K562 (cell line): ENCODE measurements around the gene NDUFA6. TPM values are rescaled to one million over a fixed set of nuclear protein-coding genes. Genes with fewer than 3 reads are reported as not detected.

Experiments
- C11orf30 ChIP-seq: fragments of 450-650 bp; IDR thresholded peaks from 2 replicates; pipeline ENCODE4 v1.6.1; 2016; ENCODE audit warnings: low read depth, mild to moderate bottlenecking
- CXXC5 ChIP-seq: fragments of 250-450 bp; sonication (Bioruptor Pico); IDR thresholded peaks from 2 replicates; pipeline ENCODE4 v1.8.0; 2022; ENCODE audit warnings: inconsistent platforms, mild to moderate bottlenecking, moderate library complexity
- DIDO1 ChIP-seq: fragments of 450-650 bp; IDR thresholded peaks from 2 replicates; pipeline ENCODE4 v1.6.1; 2016; ENCODE audit warnings: low read depth, missing biosample characterization, missing genetic modification characterization
- E2F6 ChIP-seq, 2 experiments: IDR thresholded peaks; 2 replicates each; pipeline ENCODE4 v1.6.1; 2011; ENCODE audit warnings: borderline replicate concordance in 1 of 2, control low read depth in 1 of 2, low read depth in 1 of 2, low read length in 1 of 2, mild to moderate bottlenecking in 1 of 2, mixed read lengths in 1 of 2, moderate library complexity in 1 of 2; ENCODE audit not compliant: insufficient read depth in 1 of 2, insufficient read length in 1 of 2, poor library complexity in 1 of 2, severe bottlenecking in 1 of 2; ENCODE audit errors: extremely low read depth in 1 of 2
- ERF ChIP-seq: fragments of 450-650 bp; formaldehyde crosslinking; IDR thresholded peaks from 2 replicates; pipeline ENCODE4 v1.4.0; 2020; ENCODE audit warnings: mild to moderate bottlenecking, mixed read lengths
- FOSL1 ChIP-seq: fragments of 200-800 bp; sonication (Bioruptor generic); conservative IDR thresholded peaks from 2 replicates; pipeline ENCODE4 v1.6.1; 2016; ENCODE audit warnings: missing genetic modification characterization, missing compliant biosample characterization
- MYBL2 ChIP-seq, 2 experiments: fragments of 450-650 bp in 1 of 2; sonication (generic) in 1 of 2; formaldehyde crosslinking in 1 of 2; IDR thresholded peaks; 2 replicates each; pipeline versions ENCODE4 v1.6.1 to v1.8.1; 2017 to 2022; ENCODE audit warnings: borderline replicate concordance in 1 of 2, inconsistent platforms in 1 of 2, low read depth in 1 of 2, mild to moderate bottlenecking in 1 of 2, missing genetic modification reagents in 1 of 2, moderate library complexity in 1 of 2
- NFRKB ChIP-seq: fragments of 450-650 bp; IDR thresholded peaks from 2 replicates; pipeline ENCODE4 v1.6.1; 2016; ENCODE audit warnings: low read depth
- NONO ChIP-seq, 2 experiments: fragments of 200-400 bp in 1 of 2; fragments of 450-650 bp in 1 of 2; formaldehyde crosslinking in 1 of 2; IDR thresholded peaks; 2 replicates each; pipeline ENCODE4 v1.6.1; 2017; ENCODE audit warnings: low read depth in 2 of 2, mild to moderate bottlenecking in 2 of 2, moderate library complexity in 2 of 2, low read length in 1 of 2
- RB1 ChIP-seq: fragments of 450-650 bp; IDR thresholded peaks from 2 replicates; pipeline ENCODE4 v1.6.1; 2017; ENCODE audit warnings: low read depth, mild to moderate bottlenecking
- RFX1 ChIP-seq: fragments of 450-650 bp; IDR thresholded peaks from 2 replicates; pipeline ENCODE4 v1.6.1; 2016; ENCODE audit warnings: mild to moderate bottlenecking, moderate library complexity
- RNF2 ChIP-seq: sonication (generic); IDR thresholded peaks from 2 replicates; pipeline ENCODE4 v1.6.1; 2016
- SRSF1 ChIP-seq: fragments of 200-400 bp; formaldehyde crosslinking; IDR thresholded peaks from 2 replicates; pipeline ENCODE4 v1.6.1; 2017; ENCODE audit warnings: mild to moderate bottlenecking, low read depth, low read length, moderate library complexity
- TEAD1 ChIP-seq, 2 experiments: fragments of 450-650 bp in 1 of 2; sonication (generic) in 1 of 2; formaldehyde crosslinking; IDR thresholded peaks; 2 replicates each; pipeline versions ENCODE4 v1.4.0 to v1.8.0; 2020 to 2022; ENCODE audit warnings: mild to moderate bottlenecking in 2 of 2, missing genetic modification reagents in 1 of 2
- UBTF ChIP-seq, 2 experiments: IDR thresholded peaks; 2 replicates each; pipeline ENCODE4 v1.6.1; 2012; ENCODE audit warnings: improper control_type of control experiment in 2 of 2, low read depth in 2 of 2, low read length in 2 of 2, borderline replicate concordance in 1 of 2
- ZBTB9 ChIP-seq: fragments of 450-650 bp; formaldehyde crosslinking; IDR thresholded peaks from 2 replicates; pipeline ENCODE4 v1.4.0; 2020; ENCODE audit warnings: mild to moderate bottlenecking, moderate library complexity
- ZNF239 ChIP-seq: fragments of 250-450 bp; sonication (Bioruptor Pico); IDR thresholded peaks from 2 replicates; pipeline ENCODE4 v1.4.0; 2020; ENCODE audit warnings: mild to moderate bottlenecking
- ZNF41 ChIP-seq: fragments of 250-450 bp; sonication (Bioruptor Pico); conservative IDR thresholded peaks from 2 replicates; pipeline ENCODE4 v1.4.0; 2020; ENCODE audit warnings: mild to moderate bottlenecking
- polyA plus RNA-seq, 8 experiments: library from polyadenylated mRNA; depleted of rRNA in 4 of 8; stranded (reverse) in 5 of 8; unstranded in 3 of 8; fragments of >200 nt; fragmentation: Nextera tagmentation in 2 of 8; fragmentation: Illumina TruSeq in 1 of 8; extraction: Ambion mirVana in 2 of 8; extraction: Trizol in 1 of 8; gene quantifications; 2 replicates each; pipeline versions ENCODE4 v1.2.1 to v1.2.3, GENCODE V29; 2011 to 2014; ENCODE audit warnings: inconsistent platforms in 1 of 8, missing spikeins in 1 of 8
- total RNA-seq, 7 experiments: library from RNA; depleted of rRNA in 6 of 7; stranded (reverse); fragments of >200 nt in 6 of 7; fragmentation: Illumina TruSeq in 2 of 7; extraction: Trizol in 2 of 7; gene quantifications; 2 replicates each; pipeline versions ENCODE4 v1.2.1 to v1.2.3, GENCODE V29; 2011 to 2021; ENCODE audit warnings: low replicate concordance in 1 of 7
- TF ChIP-seq, protein P1 (sequence below), 2 experiments: fragments of 200-800 bp in 1 of 2; sonication (Bioruptor generic) in 1 of 2; sonication (generic) in 1 of 2; formaldehyde crosslinking in 1 of 2; IDR thresholded peaks in 1 of 2; conservative IDR thresholded peaks in 1 of 2; 2 replicates each; pipeline versions ENCODE4 v1.5.0 to v1.6.1; 2016 to 2020; ENCODE audit warnings: missing compliant biosample characterization in 1 of 2, missing genetic modification characterization in 1 of 2, missing genetic modification reagents in 1 of 2

Gene NDUFA6
- total and polyA plus RNA-seq, 9 of the 15 experiments (the other 6 are each of a cell fraction or from before 2014, with no cell fraction given) = 90.0 to 474 (median 128) TPM

GRCh38 chr22:42079319-42080251 lies 11.0 kb downstream of the NDUFA6 start, which contains the start of gene SMDT1 (continued):
- no peak for TF ChIP-seq MYBL2 (IDR thresholded peaks at IDR 0.05; ENCODE audit: low read depth)
- TF ChIP-seq MYBL2 (CRISPR knock-in tag; IDR thresholded peaks at IDR 0.05; ENCODE audit: borderline replicate concordance) = no peak
- TF ChIP-seq RFX1 = peak; percentile 52
- TF ChIP-seq TEAD1 (CRISPR knock-in tag; IDR thresholded peaks at IDR 0.05) = peak in 1 of 2 experiments; percentile 72; a peak in 1 of 4 replicates
- TF ChIP-seq DIDO1 (tag) = 0 out of 2 replicates have a peak, but pooled peaks have one; percentile 49
- TF ChIP-seq CXXC5 (CRISPR knock-in tag) = peak; percentile 83
- TF ChIP-seq ZNF239 = peak; percentile 44; the same call in 1 of the 2 replicates
- peak; percentile 73; the same call in 1 of the 2 replicates for TF ChIP-seq ZNF41
- TF ChIP-seq FOSL1 (tag) = peak; percentile 20; the same call in 1 of the 2 replicates
- TF ChIP-seq RB1 = peak; percentile 38; the same call in 1 of the 2 replicates
- peak; percentile 91 for TF ChIP-seq NFRKB
- peak in 1 of 2 experiments; percentile 40; a peak in 1 of 4 replicates for TF ChIP-seq NONO (IDR thresholded peaks at IDR 0.05; ENCODE audit: low read depth in 2 of 2, low read length in 1 of 2)
- TF ChIP-seq C11orf30 = peak; percentile 28
- 0 out of 4 replicates have a peak, but pooled peaks of 1 of the 2 experiments have one; percentile 35 for TF ChIP-seq UBTF (IDR thresholded peaks at IDR 0.05; ENCODE audit: borderline replicate concordance in 1 of 2, low read depth in 2 of 2, low read length in 2 of 2)
- TF ChIP-seq, protein P1, sequence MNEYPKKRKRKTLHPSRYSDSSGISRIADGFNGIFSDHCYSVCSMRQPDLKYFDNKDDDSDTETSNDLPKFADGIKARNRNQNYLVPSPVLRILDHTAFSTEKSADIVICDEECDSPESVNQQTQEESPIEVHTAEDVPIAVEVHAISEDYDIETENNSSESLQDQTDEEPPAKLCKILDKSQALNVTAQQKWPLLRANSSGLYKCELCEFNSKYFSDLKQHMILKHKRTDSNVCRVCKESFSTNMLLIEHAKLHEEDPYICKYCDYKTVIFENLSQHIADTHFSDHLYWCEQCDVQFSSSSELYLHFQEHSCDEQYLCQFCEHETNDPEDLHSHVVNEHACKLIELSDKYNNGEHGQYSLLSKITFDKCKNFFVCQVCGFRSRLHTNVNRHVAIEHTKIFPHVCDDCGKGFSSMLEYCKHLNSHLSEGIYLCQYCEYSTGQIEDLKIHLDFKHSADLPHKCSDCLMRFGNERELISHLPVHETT (CRISPR knock-in tag; conservative IDR thresholded peaks at IDR 0.05 in 1 of 2, IDR thresholded peaks at IDR 0.05 in 1 of 2) = peak in 1 of 2 experiments; percentile 94; a peak in 2 of 4 replicates
- no peak for TF ChIP-seq ERF (CRISPR knock-in tag)
- TF ChIP-seq RNF2 = peak; percentile 84
- peak; percentile 78 to 82 for TF ChIP-seq E2F6 (IDR thresholded peaks at IDR 0.05; ENCODE audit: borderline replicate concordance in 1 of 2, extremely low read depth in 1 of 2, insufficient read depth in 1 of 2, insufficient read length in 1 of 2, low read depth in 1 of 2, low read length in 1 of 2, poor library complexity in 1 of 2, severe bottlenecking in 1 of 2)
- peak; percentile 78; the same call in 1 of the 2 replicates for TF ChIP-seq ZBTB9 (CRISPR knock-in tag)
- no peak for TF ChIP-seq SRSF1
